Fibroblast of lung (primary cell): ENCODE measurements around the gene PFN3. TPM values are rescaled to one million over a fixed set of nuclear protein-coding genes. Genes with fewer than 3 reads are reported as not detected.

Experiments
- DNase-seq, 2 donors: peaks; one replicate each; pipeline versions ENCODE4 v3.0.0 to v3.0.0-alpha.2; 2010; ENCODE audit warnings: low read depth in 2 of 2
- H2AFZ ChIP-seq: 2 replicates; pipeline ENCODE4 v1.5.1; 2012; ENCODE audit warnings: low read length, control low read depth, inconsistent platforms
- H3K27ac ChIP-seq: 2 replicates; pipeline ENCODE4 v1.5.1; 2011; ENCODE audit warnings: low read length, control low read depth; ENCODE audit not compliant: insufficient read depth
- H3K27me3 ChIP-seq: 2 replicates; pipeline ENCODE4 v1.5.1; 2011; ENCODE audit warnings: mild to moderate bottlenecking, low read length; ENCODE audit not compliant: control insufficient read depth, insufficient read depth
- H3K36me3 ChIP-seq: 2 replicates; pipeline ENCODE4 v1.5.1; 2011; ENCODE audit warnings: low read length; ENCODE audit not compliant: control insufficient read depth, insufficient read depth
- H3K4me1 ChIP-seq: 2 replicates; pipeline ENCODE4 v1.5.1; 2011; ENCODE audit warnings: low read length; ENCODE audit not compliant: control insufficient read depth, insufficient read depth; ENCODE audit errors: extremely low read depth
- H3K4me2 ChIP-seq: 2 replicates; pipeline ENCODE4 v1.5.1; 2011; ENCODE audit warnings: low read length, control low read depth; ENCODE audit not compliant: insufficient read depth; ENCODE audit errors: extremely low read depth
- H3K4me3 ChIP-seq, 4 experiments: fragments of 200-600 bp in 1 of 4; sonication (generic) in 1 of 4; replicated peaks in 1 of 4; 2 replicates each; pipeline ENCODE4 v1.5.1; 2011 to 2016; ENCODE audit warnings: low read length in 4 of 4, low read depth in 3 of 4, mild to moderate bottlenecking in 3 of 4, control low read depth in 2 of 4, inconsistent platforms in 1 of 4, mixed read lengths in 1 of 4; ENCODE audit not compliant: insufficient read depth in 1 of 4; ENCODE audit errors: control extremely low read depth in 1 of 4
- H3K79me2 ChIP-seq: 2 replicates; pipeline ENCODE4 v1.5.1; 2012; ENCODE audit warnings: mild to moderate bottlenecking, low read length, inconsistent platforms; ENCODE audit not compliant: control insufficient read depth, insufficient read depth
- H3K9ac ChIP-seq: 2 replicates; pipeline ENCODE4 v1.5.1; 2011; ENCODE audit warnings: mild to moderate bottlenecking, low read length, control low read depth; ENCODE audit not compliant: insufficient read depth
- H3K9me3 ChIP-seq: 2 replicates; pipeline ENCODE4 v1.5.1; 2012; ENCODE audit warnings: low read depth, low read length; ENCODE audit not compliant: control insufficient read depth, insufficient read depth
- H4K20me1 ChIP-seq: 2 replicates; pipeline ENCODE4 v1.5.1; 2011; ENCODE audit warnings: low read length; ENCODE audit not compliant: control insufficient read depth, insufficient read depth; ENCODE audit errors: extremely low read depth
- CTCF ChIP-seq, 2 donors: IDR thresholded peaks in 1 of 2; conservative IDR thresholded peaks in 1 of 2; 1 replicate in 1 of 2; 2 replicates in 1 of 2; pipeline ENCODE4 v1.5.1; 2011 to 2012; ENCODE audit warnings: low read length in 2 of 2, control low read depth in 1 of 2, inconsistent platforms in 1 of 2, low read depth in 1 of 2, mild to moderate bottlenecking in 1 of 2
- EZH2 ChIP-seq: IDR thresholded peaks from 2 replicates; pipeline ENCODE4 v1.5.1; 2012; ENCODE audit warnings: low read length, control low read depth, mild to moderate bottlenecking; ENCODE audit errors: missing control alignments
- polyA plus RNA-seq, 2 donors: library from polyadenylated mRNA; depleted of rRNA in 1 of 2; stranded (reverse) in 1 of 2; unstranded in 1 of 2; fragments of >200 nt; gene quantifications; 2 replicates each; pipeline ENCODE4 v1.2.1, GENCODE V29; 2011 to 2012; ENCODE audit warnings: missing spikeins in 1 of 2
- total RNA-seq: library from RNA; depleted of rRNA; stranded (reverse); fragments of >200 nt; gene quantifications from 2 replicates; pipeline ENCODE4 v1.2.1, GENCODE V29; 2014

Gene PFN3
- total and polyA plus RNA-seq, 2 donors (not counting 1 experiment from before 2014, with no cell fraction given), result not detected

GRCh38 chr5:177364159-177364962, 36.1 kb downstream of the PFN3 start:
- H3K27ac ChIP-seq, result no peak overlapping the region
- H2AFZ ChIP-seq, result no peak overlapping the region
- DNase-seq, result no peak
- TF ChIP-seq CTCF (conservative IDR thresholded peaks at IDR 0.05 in 1 of 2, IDR thresholded peaks at IDR 0.05 in 1 of 2; ENCODE audit: low read depth in 1 of 2, low read length in 2 of 2) (no peak), EZH2 (no peak)
- H3K4me3 ChIP-seq, result no peak overlapping the region
- H3K4me2 ChIP-seq, result no peak overlapping the region
- peaks cover 5% of the 10 kb centered on the region for H3K4me1 ChIP-seq
- peaks cover 13% of the 10 kb centered on the region for H3K27me3 ChIP-seq
- no peak overlapping the region for H3K9ac ChIP-seq
- no peaks in the 10 kb centered on the region for H3K9me3 ChIP-seq
- H3K79me2 ChIP-seq, result no peaks in the 10 kb centered on the region
- H4K20me1 ChIP-seq, result no peaks in the 10 kb centered on the region
- no peaks in the 10 kb centered on the region for H3K36me3 ChIP-seq

GRCh38 chr5:177363565-177363964, 36.9 kb downstream of the PFN3 start:
- Histone ChIP-seq H3K9me3 (no peaks in the 10 kb centered on the region), H3K36me3 (no peaks in the 10 kb centered on the region), H3K27me3 (peaks cover 17% of the 10 kb centered on the region), H2AFZ (peak overlapping the region; percentile 15), H3K9ac (no peak overlapping the region), H3K27ac (no peak overlapping the region), H3K4me3 (peak overlapping the region in 3 of 4 experiments; percentile 29 to 37 (median 29)), H4K20me1 (no peaks in the 10 kb centered on the region), H3K79me2 (no peaks in the 10 kb centered on the region), H3K4me1 (peaks cover 5% of the 10 kb centered on the region), H3K4me2 (peak overlapping the region; percentile 76)
- no peak for DNase-seq
- TF ChIP-seq EZH2 (no peak), CTCF (conservative IDR thresholded peaks at IDR 0.05 in 1 of 2, IDR thresholded peaks at IDR 0.05 in 1 of 2; ENCODE audit: low read depth in 1 of 2, low read length in 2 of 2) (no peak)

DNA sequence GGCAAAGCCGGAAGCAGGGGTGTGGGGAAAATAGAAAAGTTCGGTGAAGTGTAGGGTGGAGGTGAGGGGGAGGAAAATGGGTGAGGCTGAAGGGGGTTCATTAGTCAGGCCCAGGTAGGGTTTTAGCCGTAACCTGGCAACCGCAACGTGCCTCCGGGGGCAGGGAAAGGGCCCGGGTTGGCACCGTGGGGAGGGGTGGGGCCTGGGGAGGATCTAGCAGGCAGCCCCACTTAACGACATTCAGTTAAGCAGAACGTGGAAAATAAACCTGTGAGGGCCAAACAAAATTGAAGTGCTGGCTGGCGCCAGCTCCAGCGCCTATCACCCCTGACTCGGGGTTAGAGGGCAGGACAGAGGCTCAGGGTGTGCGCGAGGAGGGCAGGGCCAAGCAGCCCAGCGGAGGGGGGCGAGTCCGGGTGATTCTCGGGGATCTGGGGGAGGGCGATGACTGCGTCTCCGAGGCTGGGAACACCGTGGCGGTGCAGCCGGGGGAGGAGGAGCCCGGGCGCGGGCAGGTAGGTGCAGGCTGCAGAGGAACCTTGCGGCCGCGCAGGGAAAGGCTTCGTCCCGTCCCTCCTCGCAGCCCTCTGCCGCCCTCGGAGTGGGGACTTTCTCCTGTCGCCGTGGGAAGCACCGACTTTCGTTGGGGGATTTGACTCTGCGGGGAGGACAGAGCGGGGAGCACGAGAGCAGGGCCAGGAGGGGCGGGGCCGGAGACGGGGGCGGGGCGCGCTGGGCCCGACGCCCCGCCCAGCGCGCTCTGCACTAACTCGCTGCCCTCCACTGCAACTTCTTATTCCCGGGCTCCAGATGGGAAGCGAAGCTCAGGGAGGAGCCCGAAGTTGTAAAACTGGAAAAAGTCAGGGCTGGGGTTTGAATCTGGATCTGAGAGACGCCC, 37.6 kb downstream of the PFN3 start:
- peak overlapping the region; percentile 14 to 37 (median 29) for H3K4me3 ChIP-seq
- H3K4me2 ChIP-seq, result peak overlapping the region; percentile 76
- H3K4me1 ChIP-seq, result peaks cover 5% of the 10 kb centered on the region
- H4K20me1 ChIP-seq, result no peaks in the 10 kb centered on the region
- H3K27me3 ChIP-seq, result peaks cover 17% of the 10 kb centered on the region
- no peak overlapping the region for H3K9ac ChIP-seq
- no peaks in the 10 kb centered on the region for H3K9me3 ChIP-seq
- DNase-seq, result peak in 1 of 2 donors; percentile 19
- peak overlapping the region; percentile 55 for H2AFZ ChIP-seq
- no peak overlapping the region for H3K27ac ChIP-seq
- no peaks in the 10 kb centered on the region for H3K36me3 ChIP-seq
- TF ChIP-seq EZH2 (no peak), CTCF (conservative IDR thresholded peaks at IDR 0.05 in 1 of 2, IDR thresholded peaks at IDR 0.05 in 1 of 2; ENCODE audit: low read depth in 1 of 2, low read length in 2 of 2) (no peak)
- no peaks in the 10 kb centered on the region for H3K79me2 ChIP-seq
